Astrocyte of the cerebellum (primary cell): ENCODE data around the gene DYRK1A.

Experiments used
- DNase-seq: peaks from one replicate; pipeline ENCODE4 v3.0.0-alpha.2; 2011; ENCODE audit warnings: low read depth
- H3K4me3 ChIP-seq: 2 replicates; pipeline ENCODE4 v1.5.1; 2011; ENCODE audit warnings: mild to moderate bottlenecking, low read depth, low read length, moderate library complexity
- CTCF ChIP-seq: IDR thresholded peaks from 2 replicates; pipeline ENCODE4 v1.5.1; 2012; ENCODE audit warnings: low read length, low read depth, moderate library complexity, mild to moderate bottlenecking; ENCODE audit errors: missing control alignments
- in situ Hi-C: cut with HindIII; loops from 2 replicates; pipeline ENCODE4 v1.10.0; 2017; ENCODE audit warnings: low sequenced_read_pairs

DYRK1A gene

GRCh38 chr21:37369307-37369854 is 2.8 kb downstream of the DYRK1A start:
- peak overlapping the region; percentile 19 for H3K4me3 ChIP-seq
- no peak for DNase-seq
- in situ Hi-C loops = no loop called here
- no peak for TF ChIP-seq CTCF

- H3K4me3 ChIP-seq = no peak overlapping the region
- no peak for DNase-seq
- TF ChIP-seq CTCF = no peak
- in situ Hi-C loops = no loop called here
Observed at GRCh38 chr21:37370152-37371040, 3.8 kb downstream of the DYRK1A start.

GRCh38 chr21:37371041-37371397 is 4.4 kb downstream of the DYRK1A start:
- DNase-seq = no peak
- in situ Hi-C loops = no loop called here
- no peak for TF ChIP-seq CTCF
- no peak overlapping the region for H3K4me3 ChIP-seq

- no peak for DNase-seq
- no peak overlapping the region for H3K4me3 ChIP-seq
- no peak for TF ChIP-seq CTCF
- in situ Hi-C loops = no loop called here
Observed at GRCh38 chr21:37372127-37372731, 5.7 kb downstream of the DYRK1A start.

GRCh38 chr21:37372951-37373350 is 6.4 kb downstream of the DYRK1A start:
- TF ChIP-seq CTCF = no peak
- H3K4me3 ChIP-seq = no peak overlapping the region
- DNase-seq = no peak
- in situ Hi-C loops = no loop called here

- TF ChIP-seq CTCF = no peak
- in situ Hi-C loops = no loop called here
- H3K4me3 ChIP-seq = no peak overlapping the region
- DNase-seq = no peak
Observed at GRCh38 chr21:37373539-37373938, 7.0 kb downstream of the DYRK1A start.
